Stimulated activated CD4-positive, alpha-beta T cell treated with anti-CD3 and anti-CD28 coated beads, Interleukin-1b, Interleukin-23, amount 100 ng/mL, for 24 hours (primary cell): ENCODE measurements around the gene SND1.

Source experiments
- DNase-seq, 4 experiments: peaks; one replicate each; pipeline ENCODE4 v3.0.0-alpha.2; 2020; ENCODE audit warnings: low read depth in 4 of 4, low spot score in 1 of 4

Gene SND1

DNA sequence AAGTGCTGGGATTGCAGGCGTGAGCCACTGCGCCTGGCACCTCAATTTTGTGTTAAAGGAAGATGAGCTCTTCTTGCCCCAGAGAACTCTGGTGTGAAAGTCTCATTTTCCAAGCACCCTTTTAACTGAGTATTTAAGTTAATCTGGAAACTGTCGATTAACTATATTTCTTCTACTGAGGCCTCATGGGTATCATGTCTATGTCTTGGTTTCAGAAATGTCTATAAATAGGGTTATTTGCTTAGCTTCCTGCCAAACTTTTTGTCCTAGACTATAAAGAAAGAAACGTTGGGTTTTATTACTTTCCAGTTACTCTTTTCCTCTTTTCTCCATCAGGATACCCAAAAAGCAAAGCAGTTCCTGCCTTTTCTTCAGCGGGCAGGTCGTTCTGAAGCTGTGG is 276.9 kb downstream of the SND1 start:
- no peak for DNase-seq

DNA sequence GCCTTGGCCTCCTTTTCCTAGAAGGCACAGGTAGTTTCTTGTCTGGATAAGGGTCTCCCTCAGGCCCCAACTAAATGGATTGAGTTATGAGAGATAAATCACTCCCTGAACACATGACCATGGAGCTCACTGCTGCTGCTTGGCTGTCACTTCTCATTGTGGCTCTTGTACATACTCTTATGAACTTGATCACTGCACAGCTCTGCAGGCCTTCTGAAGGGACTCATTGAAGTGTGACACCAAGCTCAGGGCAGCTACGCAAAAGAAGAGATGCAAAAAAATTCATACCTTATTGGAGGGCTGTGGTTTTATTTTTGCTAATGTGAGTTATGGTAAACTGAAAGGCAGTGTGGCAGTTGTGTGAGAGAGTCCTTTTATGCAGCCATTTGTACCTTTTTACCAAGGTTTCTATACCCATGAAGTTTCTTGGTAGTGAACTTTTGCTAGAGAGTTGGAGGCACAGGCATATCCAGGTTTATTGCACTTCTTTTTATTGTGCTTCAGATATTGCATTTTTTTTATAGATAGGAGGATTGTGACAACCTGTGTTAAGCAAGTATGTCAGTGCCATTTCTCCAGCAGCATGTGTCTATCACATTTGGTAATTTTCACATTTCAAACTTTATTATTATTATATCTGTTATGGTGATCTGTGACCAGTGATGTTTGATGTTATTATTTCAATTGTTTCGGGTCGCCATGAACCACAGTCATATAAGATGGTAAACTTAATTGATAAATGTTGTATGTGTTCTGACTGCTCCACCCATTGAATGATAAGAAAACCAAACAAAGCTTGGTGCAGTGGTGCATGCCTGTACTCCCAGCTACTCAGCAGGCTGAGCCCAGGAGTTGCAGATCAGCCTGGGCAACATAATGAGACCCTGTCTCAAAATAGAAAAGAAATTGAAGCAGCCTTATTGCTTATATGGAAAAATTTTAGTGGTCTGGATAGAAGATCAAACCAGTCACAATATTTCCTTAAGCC is 278.6 kb downstream of the SND1 start:
- no peak for DNase-seq

DNA sequence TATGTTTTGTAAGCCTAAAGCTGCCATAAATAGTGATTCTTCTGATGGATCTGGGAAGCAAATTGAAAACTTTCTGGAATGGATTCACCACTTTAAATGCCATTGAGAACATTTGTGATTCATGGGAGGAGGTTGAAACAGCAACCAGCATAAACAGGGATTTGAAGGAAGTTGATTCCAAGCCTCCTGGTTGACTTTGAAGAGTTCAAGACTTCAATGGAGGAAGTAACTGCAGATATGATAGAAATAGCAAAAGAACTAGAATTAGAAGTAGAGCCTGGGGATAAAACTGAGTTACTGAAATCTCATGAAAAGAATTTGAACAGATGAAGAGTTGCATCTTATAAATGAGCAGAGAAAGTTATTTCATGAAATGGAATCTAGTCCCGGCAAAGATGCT is 280.1 kb downstream of the SND1 start:
- no peak for DNase-seq

DNA sequence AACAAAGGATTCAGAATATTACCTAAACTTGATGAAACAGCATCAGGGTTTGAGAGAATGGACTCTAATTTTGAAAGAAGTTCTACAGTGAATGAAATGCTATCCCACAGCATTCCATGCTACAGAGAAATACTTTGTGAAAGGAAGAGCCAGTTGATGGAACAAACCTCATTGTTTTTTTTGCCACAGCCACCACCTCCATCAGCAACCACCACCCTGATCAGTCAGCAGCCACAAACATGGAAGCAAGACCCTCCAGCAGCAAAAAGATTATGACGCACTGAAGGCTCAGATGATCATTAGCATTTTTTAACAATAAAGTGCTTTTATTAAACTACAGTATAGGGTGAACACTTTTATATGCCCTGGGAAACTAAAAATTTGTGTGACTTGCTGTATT is 280.5 kb downstream of the SND1 start:
- no peak for DNase-seq

DNA sequence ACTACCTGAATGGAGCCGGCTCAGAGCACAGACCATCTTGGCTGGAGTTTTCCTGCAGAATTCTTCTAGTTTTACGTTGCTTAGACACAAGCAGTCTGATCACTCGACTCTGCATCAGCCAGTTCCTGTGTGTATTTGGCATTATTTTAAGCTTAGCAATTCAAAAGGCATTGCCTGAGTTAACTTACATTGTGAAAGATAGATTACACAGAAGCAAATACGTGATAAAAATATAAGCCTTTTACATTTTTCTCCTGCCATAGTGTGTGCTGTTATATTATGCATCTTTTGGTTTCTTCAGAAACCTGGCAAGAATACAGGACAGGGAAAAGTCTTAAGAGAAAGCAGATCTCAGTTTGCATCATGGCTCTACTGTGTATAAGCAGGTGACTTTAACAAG is 281.2 kb downstream of the SND1 start:
- no peak for DNase-seq

DNA sequence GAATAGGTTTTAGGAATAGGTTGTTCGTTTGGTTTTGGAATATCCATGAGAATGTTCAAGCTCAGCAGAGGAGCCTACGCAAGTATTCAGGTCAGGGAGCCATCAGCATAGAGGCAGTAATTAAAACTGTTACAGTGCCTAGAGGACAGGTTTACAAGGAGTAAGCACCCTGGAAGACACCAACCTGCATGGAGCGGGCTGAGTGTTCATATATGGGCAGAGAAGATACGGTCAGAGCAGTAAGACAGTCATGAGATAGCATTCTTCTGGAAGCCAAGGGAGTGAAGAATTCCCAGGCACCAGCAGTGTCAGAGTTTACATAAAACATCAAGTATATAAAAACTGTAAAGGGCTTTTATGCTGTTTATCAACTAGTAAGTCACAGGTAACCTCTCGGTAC is 282.7 kb downstream of the SND1 start:
- DNase-seq, result no peak

DNA sequence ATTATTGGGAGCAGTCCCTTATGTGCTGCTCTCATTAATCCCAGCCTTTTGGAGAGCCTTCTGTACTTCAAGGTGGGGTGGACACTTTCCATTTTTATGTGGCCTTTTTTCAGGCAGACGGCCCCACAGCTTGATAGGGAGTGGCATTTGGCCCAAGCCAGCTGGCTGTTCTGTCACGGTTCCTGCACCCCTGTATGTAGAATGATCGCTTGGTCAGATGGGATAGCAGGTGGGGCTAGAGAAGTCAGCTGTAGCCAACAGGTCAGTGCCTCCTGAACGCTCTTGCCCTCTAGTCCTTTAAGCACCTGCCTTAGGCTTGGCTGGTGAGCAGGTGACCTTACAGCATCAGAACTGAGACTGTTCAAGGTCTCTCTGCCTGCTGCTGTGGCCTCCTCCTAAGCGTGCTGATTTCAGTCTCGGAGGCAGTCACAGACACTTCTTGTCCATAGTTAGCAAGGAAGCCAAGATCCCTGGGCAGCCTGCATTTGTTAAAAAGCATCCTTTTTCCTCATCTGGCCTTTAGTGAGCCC is 283.9 kb downstream of the SND1 start:
- no peak for DNase-seq

DNA sequence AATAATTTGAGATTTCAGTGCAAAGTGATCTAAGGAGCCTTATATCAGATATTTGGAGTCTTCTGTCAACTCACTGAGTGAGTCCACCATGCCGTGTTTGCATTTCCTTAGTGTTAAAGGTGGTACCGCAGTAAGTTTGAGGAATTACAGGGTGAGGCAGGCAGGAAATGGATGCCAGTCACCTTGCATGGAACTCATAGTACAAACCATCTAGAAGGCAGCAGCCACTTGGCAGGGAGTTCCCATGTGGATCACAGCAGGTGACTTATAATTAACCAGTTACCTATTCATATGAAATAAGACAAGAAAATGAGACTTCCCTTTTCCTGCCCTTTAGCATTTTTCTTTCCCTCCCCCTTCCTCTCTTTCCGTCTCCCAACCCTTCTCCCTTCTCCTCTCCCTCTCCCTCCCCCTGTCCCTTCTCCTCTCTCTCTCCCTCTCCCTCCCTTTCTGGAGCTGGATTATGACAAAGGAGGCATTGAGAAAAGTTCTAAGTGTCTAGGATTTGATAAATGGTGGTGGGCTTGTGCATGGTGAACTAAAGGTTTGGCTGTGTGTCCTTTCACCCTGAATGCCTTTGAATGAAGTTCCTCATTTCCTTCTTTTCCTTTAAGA is 285.2 kb downstream of the SND1 start:
- DNase-seq, result no peak

DNA sequence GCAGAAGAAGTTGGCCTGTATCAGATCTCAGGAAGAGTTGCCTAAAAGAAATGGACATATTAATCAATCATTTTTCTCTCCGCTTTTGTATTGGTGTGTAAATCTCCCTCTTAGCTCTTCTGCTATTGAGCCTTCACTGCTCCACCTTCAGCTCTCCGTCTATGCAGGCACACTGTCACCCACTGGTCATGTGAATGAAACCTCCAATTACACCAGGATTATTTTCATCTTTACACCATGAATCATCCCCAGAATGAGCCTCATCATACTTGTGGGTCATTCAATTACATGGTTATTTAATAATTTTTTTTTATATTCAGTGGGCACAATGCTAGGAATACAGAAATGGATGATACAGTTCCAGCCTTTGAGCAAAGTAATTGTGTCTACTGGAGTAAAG is 286.6 kb downstream of the SND1 start:
- no peak for DNase-seq

DNA sequence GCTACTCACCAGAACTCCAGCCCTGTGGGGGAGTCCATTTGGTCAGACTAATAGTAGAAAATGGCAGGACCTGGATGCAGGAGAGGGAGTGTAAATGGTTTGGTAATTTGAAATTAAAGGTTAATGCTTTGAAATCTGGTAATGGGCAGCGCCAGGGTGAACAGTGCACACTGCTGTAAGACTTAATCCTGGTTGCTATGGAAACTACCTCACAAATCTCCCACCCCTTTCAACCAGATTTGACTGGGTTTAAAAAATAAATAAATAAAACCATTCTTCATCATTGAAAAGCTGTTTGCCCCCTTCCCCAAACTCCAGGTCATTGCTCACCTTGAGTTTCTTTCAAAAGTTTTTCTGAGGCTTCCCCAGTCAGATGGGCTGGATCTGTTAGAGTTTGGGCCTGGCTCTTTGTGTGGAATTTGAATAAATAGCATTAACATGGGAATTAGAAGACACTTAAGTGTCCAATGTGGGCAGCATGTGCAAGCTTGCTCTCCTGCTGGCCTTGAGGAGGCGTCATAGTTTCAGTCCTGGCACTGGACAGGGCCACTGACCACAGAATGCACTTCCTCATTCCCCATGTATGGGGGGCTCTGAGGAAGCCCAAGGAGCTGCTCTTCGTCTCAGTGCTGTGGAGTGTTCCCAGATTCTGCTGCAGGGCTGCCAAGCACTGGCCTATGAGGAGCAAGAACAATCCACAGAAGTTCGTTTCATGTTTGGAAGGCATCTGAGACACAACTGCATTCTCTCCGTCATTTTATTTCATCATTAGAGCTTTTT is 288.6 kb downstream of the SND1 start:
- no peak for DNase-seq

DNA sequence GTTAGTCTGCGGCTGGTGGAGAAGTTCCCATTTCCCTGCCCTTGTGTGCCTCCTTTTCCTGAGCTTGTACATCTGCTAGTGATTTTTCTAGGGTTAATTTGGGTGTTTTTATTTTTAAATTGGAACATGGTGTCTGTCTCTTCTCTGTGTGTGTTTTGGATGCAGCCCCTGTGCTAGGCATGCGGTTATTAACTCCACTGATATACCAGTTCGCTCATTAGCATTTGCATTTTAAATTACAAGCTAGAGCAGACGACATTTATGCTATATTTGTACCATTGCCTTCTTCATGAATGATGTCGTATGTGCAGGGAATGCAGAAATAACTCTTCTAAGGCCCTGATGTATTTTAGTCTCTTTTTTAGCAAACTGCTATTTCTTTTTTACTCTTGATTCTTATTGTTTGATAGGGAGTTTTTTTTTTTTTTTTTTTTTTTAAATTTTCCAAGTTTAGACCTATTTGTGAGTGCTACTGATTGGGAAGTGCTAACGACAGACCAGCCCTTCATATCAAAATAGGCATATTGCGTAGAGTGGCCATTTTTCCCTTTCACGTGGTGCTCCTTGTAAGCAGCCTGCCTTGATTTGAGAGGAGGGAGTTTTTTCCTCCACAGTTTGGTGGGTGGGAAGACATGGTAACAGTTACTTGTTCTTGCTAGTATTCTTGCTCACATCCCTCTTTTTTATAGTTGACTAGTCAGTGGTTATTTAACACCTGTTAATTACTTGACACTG is 289.6 kb downstream of the SND1 start:
- no peak for DNase-seq

DNA sequence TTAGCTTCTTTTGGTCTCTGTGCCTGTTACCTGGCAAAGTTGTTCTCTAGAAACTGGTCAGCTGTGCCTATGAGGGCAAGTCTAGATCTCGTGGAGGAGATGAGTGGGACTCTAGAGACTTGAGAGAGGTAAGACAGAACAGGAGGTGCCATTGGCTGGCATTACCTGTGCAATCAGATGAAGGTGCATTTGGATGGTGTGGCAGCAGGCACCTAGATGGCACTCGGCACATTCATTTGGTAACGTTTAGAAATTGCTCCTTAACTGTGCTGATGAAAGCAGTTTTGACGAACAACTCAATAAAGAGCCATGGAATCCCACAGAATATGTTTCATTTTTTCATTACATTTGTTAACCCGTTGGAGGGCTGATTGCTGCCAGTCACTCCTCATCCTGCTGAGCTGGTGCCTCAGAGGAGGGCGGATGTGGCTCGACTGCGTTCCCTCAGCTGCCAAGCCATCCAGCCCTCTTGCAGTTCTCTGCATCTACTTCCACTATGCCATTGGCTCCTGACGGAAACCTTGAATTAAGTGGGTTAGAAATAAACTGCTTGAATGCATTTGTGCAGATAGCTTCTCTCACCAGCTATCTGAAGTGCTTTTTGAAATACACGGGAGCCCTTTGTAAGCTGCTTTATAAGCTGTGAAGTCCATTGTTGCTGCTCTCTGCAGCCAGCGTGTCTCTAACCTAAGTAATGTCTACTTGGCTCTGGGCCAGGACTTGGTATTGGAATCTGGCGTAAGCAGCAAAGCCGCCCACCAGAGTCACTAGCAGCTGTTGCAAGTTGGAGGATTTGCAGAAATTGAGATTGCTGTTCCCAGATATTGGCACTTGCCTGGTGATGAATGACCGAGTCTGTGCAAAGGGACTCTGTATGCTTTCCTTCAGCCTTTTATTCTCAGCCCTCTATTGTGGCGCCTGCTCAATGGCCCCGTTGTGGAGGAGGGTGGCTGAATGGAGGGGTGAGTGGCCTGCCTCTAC is 291.8 kb downstream of the SND1 start:
- no peak for DNase-seq

DNA sequence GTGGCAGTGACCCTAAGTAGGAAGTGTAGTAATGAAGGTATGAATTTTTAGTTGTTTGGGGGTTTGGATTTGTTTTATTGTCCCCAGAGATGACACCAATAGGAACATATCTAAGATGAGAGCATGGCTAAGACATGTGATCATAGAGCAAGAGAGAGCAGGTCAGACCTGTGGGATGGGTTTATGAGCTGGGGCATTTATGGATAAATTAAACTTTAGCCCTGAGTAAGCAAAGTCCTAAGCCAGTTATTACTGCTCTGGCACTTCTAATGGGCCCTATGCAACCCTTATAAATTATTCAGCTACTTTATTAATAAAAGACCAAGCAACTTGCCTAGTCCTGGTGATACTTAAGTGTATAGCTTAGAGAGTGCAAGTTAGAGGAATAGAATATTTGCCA is 294.1 kb downstream of the SND1 start:
- DNase-seq, result no peak

DNA sequence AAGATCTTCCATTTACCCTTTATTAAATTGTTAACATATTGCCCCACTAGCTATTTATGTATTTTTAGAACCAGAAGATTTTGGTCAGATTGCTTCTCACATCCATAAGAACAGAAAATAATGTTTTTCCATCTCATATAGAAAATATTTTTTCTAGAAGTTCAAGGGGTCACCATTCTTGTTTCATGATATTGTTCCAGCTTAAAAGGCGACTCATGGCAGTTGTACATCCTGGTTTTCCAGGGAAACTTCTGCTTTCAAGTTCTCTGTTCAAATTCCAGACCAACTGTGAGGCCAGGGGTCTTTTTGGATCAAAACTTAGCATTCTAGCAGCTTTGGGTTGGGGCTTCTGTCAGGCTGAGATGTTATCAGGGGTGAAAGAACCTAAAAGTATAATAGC is 294.9 kb downstream of the SND1 start:
- no peak for DNase-seq

DNA sequence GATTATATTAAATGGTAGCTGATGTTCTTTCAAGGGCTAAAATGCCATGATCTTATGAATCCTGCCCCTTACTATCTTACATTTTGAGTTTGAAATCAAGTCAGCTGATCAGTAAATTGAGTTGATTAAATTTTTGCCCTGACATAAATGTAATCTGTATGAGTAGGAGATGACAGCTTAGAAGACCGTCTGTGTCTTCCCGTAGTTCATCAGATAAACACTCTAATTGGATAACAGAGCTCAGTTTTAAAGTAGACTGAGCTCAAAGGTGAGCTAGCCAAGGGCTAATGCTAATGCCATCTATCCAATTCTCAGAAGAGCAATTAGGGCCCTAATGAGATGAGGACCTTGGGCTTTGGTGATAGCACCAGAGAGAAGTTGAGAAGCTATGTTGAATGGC is 296.3 kb downstream of the SND1 start:
- no peak for DNase-seq

DNA sequence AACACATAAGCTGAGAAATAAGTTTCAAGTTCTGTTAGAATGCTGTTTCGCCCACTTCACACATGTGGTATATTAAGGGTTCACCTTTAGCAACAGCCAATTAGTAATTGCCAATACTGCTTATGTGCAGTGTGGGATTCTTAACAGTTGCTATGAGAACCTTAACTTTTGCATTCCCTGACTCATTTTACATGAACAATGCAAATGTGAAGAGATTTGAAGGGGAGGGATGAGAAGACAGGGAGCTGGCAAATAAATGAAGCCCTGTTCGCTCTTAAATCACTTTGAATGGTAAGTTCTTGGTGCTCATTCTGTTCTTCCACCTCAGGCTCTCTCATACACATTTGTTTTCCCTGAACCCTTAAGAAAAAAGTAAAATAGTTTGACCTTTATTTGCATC is 296.9 kb downstream of the SND1 start:
- DNase-seq, result no peak

DNA sequence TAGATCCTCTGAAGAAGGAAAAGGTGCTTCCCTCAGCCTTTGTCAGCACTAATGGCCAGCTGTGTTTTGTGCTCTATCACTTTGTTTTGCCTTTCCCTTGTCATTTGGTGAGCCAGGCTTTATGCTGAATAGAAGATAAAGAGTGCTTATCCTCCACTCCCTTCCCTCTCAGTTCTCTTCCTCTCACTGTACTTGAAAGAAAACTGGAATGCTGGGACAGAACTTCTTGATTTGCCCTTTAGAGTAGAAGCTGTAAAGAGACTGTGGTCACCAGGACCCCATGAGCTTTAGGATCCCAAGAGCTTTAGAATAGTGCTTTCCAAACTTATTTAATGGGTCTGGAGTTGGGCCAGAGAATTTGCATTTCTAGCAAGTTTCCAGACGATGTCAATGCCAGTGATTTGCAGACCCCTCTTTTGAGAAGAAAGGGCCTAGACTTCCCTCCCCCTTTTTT is 297.8 kb downstream of the SND1 start:
- DNase-seq, result no peak

DNA sequence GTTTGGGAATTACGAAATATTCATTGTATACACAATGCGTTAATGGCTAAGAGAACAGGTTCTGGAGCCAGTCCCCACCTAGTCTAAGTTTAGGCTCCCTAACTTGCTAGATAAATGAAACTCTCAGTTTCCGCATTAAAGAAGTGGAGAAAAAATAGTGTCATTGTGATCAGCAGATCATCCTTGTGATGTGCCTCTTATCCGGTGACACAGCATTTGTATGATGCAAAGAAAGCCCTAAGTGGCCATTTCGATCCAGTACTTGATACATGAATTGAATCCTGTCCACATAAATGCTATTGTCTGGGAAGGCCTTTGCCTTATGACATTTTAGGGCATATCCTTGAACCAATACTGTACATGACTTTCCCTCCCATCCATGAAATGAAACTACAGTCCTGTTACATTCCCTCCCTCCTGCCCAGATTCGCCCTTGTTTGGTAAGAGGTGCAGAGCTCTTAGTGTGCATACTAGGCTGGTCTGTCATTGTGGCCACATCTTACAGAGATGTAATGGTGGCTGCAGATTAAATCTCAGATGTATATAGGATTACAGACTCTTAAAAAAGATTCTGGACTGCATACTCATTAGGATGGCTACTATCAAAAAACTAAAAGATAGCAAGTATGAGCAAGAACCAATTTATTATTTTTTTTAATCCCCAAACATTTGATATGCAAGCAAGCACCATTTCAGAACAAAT is 298.4 kb downstream of the SND1 start:
- DNase-seq, result no peak
